Epithelial cell of esophagus (primary cell): Measurements from ENCODE around the gene CUL3.
"Not testable (repeated sequence)": the region's sequence is repeated elsewhere in the genome, so short reads cannot be mapped to it uniquely, and the experiment has no call there.

Experiments
- DNase-seq: peaks from one replicate; pipeline ENCODE4 v3.0.0; 2010; ENCODE audit warnings: low read depth
- H3K4me3 ChIP-seq: 2 replicates; pipeline ENCODE4 v1.5.1; 2011; ENCODE audit warnings: mild to moderate bottlenecking, low read length, control low read depth
- CTCF ChIP-seq: IDR thresholded peaks from 2 replicates; pipeline ENCODE4 v1.5.1; 2011; ENCODE audit warnings: low read depth, mild to moderate bottlenecking, low read length, control low read depth, inconsistent platforms; ENCODE audit not compliant: insufficient read depth; ENCODE audit errors: missing control alignments

Gene CUL3

DNA sequence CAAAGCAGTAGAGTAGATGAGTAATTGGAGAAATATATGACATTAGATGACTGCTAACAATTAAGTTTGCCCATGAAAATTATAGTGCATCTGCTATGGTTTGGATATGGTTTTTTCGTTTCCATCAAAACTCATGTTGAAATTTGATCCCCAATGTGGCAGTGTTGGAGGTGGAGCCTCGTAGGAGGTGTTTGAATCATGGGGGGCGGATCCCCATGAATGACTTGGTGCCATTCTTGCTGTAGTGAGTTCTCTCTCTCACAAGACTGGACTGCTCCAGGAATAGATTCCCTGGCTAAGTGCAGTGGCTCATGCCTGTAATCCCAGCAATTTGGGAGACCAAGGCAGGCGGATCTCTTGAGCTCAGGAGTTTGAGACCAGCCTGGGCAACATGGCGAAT is 9.7 kb upstream of the CUL3 start:
- TF ChIP-seq CTCF, result no peak
- H3K4me3 ChIP-seq, result no peak overlapping the region
- peak; percentile 76 for DNase-seq

- H3K4me3 ChIP-seq, result no peak overlapping the region
- DNase-seq, result no peak
- no peak for TF ChIP-seq CTCF
Observed at GRCh38 chr2:224591220-224591619, 6.1 kb upstream of the CUL3 start.

- no peak for TF ChIP-seq CTCF
- peak overlapping the region; percentile 61 for H3K4me3 ChIP-seq
- DNase-seq, result no peak
Observed at GRCh38 chr2:224586127-224586695, 1.0 kb upstream of the CUL3 start.

- peak overlapping the region; percentile 84 for H3K4me3 ChIP-seq
- peak; percentile 47 for DNase-seq
- no peak for TF ChIP-seq CTCF
Observed at GRCh38 chr2:224584785-224585210, 365 bp downstream of the CUL3 start.

DNA sequence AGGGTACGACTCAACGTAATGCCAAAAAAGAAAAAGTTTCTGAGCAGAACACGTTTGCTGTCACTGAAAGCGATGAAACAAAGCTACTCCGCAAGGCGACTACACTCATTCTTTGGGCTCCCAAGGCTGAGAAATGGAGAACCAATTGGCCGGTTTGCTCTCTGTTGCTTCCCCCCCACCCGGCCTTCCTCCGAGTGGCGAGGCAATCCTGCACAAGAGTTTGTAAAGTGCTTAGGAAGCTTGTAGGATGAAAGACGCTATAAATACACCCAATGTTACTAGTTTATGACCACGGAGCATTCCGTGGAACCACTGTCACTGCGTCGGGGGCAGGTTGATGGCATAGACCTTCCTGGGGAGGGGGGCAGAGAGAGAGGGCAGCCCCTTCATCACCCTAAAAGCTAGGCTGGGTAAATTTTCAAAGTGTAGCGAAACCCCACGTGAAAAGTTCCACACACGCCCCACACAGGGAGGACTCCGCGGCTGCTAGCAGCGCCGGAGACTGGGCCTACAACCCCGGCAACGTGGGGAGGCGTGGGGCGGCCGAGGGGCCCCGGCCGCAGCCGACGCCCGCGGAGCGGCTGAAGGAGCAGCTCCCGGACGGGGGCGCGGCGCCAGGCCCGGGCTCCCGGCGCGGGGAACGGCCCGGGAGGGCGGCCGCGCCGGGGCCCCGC is 915 bp downstream of the CUL3 start:
- peak overlapping the region; percentile 84 for H3K4me3 ChIP-seq
- no peak for TF ChIP-seq CTCF
- peak; percentile 45 for DNase-seq

DNA sequence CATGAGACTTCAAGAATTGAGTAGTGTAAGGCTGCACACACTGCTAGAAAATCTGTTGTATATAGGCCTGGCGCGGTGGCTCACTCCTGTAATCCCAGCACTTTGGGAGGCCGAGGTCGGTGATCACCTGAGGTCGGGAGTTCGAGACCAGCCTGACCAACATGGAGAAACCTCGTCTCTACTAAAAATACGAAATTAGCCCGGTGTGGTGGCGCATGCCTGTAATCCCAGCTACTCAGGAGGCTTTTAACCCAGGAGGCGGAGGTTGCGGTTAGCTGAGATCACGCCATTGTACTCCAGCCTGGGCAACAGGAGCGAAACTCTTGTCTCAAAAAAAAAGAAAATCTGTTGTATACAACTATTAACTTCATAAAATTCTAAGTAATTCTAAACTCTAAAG is 2.1 kb downstream of the CUL3 start:
- DNase-seq, result not testable (repeated sequence)
- peak overlapping the region; percentile 84 for H3K4me3 ChIP-seq

DNA sequence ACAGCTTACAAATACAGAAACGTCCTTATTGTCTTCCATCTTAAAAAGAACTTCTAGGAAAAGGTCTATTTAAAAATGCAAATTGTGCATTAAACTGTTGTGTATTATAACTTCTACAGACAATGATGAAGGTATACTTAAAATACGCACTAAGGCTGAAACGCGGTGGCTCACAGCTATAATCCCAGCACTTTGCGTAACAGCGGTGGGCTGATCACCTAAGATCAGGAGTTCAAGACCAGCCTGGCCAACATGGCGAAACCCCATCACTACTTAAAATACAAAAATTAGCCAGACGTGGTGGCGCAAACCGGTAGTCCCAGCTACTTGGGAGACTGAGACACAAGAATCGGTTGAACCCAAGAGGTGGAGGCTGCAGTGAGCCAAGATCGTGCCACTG is 4.9 kb downstream of the CUL3 start:
- no peak for TF ChIP-seq CTCF
- H3K4me3 ChIP-seq, result no peak overlapping the region
- no peak for DNase-seq

DNA sequence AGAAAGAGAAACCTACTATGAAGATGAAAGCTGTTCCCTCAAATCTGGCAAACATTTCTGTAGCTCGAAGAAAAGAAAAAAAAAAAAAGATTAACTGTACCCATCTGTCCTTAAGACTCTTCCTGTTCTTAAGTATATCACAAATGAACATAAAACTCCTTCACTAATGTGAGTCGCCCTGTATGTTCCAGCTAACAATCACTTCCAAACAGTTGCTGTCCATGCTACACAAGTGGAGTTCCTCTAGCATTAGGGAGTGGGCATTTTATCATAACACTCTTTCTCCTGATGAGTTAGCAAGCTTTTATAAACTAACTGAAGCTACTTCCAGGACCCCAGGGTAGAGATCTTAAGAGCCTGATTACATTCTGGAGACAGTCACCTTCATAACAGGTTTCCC is 5.8 kb downstream of the CUL3 start:
- no peak overlapping the region for H3K4me3 ChIP-seq
- TF ChIP-seq CTCF, result no peak
- DNase-seq, result peak; percentile 25
